Neural crest cell (in vitro differentiated cells): ENCODE measurements around the gene GRWD1. TPM values are rescaled to one million over a fixed set of nuclear protein-coding genes. Genes with fewer than 3 reads are reported as not detected.

Experiments used
- DNase-seq: peaks from one replicate; pipeline ENCODE4 v3.0.0; 2021; ENCODE audit warnings: low read depth, mixed read lengths, low spot score
- H3K27ac Mint-ChIP-seq: one replicate; pipeline ENCODE4 v1.8.0; 2021; ENCODE audit warnings: mild to moderate bottlenecking, mixed read lengths; ENCODE audit not compliant: unreplicated experiment
- H3K27me3 Mint-ChIP-seq: 2 replicates; pipeline ENCODE4 v1.8.0; 2021; ENCODE audit warnings: low read depth, mild to moderate bottlenecking, mixed read lengths
- H3K36me3 Mint-ChIP-seq: 2 replicates; pipeline ENCODE4 v1.8.0; 2021; ENCODE audit warnings: low read depth, mild to moderate bottlenecking, mixed read lengths
- H3K4me1 Mint-ChIP-seq: 2 replicates; pipeline ENCODE4 v1.8.0; 2021; ENCODE audit warnings: mixed read lengths
- H3K4me3 Mint-ChIP-seq: one replicate; pipeline ENCODE4 v1.8.0; 2021; ENCODE audit warnings: mild to moderate bottlenecking, mixed read lengths
- H3K9me3 Mint-ChIP-seq: 2 replicates; pipeline ENCODE4 v1.8.0; 2021; ENCODE audit warnings: mixed read lengths
- total RNA-seq: library from RNA; stranded (reverse); gene quantifications from 2 replicates; pipeline ENCODE4 v1.2.1, GENCODE V29; 2021
- TF ChIP-seq, protein P1 (sequence below): fragments of 200-600 bp; sonication (generic); conservative IDR thresholded peaks from 2 replicates; pipeline ENCODE4 v1.5.0; 2021; ENCODE audit warnings: antibody characterized with exemption, mild to moderate bottlenecking

The GRWD1 gene
- total RNA-seq, 1 donor from 2014 or later, result 56.1 TPM

GRCh38 chr19:48398375-48399235, 47.2 kb upstream of the GRWD1 start:
- TF ChIP-seq, protein P1, sequence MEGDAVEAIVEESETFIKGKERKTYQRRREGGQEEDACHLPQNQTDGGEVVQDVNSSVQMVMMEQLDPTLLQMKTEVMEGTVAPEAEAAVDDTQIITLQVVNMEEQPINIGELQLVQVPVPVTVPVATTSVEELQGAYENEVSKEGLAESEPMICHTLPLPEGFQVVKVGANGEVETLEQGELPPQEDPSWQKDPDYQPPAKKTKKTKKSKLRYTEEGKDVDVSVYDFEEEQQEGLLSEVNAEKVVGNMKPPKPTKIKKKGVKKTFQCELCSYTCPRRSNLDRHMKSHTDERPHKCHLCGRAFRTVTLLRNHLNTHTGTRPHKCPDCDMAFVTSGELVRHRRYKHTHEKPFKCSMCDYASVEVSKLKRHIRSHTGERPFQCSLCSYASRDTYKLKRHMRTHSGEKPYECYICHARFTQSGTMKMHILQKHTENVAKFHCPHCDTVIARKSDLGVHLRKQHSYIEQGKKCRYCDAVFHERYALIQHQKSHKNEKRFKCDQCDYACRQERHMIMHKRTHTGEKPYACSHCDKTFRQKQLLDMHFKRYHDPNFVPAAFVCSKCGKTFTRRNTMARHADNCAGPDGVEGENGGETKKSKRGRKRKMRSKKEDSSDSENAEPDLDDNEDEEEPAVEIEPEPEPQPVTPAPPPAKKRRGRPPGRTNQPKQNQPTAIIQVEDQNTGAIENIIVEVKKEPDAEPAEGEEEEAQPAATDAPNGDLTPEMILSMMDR, result no peak
- Mint-ChIP-seq H3K4me3 (peak overlapping the region; percentile 64), H3K4me1 (peaks cover 44% of the 10 kb centered on the region), H3K9me3 (no peaks in the 10 kb centered on the region), H3K36me3 (peaks cover 3% of the 10 kb centered on the region), H3K27me3 (peaks cover 61% of the 10 kb centered on the region), H3K27ac (no peak overlapping the region)
- DNase-seq, result peak; percentile 70

DNA sequence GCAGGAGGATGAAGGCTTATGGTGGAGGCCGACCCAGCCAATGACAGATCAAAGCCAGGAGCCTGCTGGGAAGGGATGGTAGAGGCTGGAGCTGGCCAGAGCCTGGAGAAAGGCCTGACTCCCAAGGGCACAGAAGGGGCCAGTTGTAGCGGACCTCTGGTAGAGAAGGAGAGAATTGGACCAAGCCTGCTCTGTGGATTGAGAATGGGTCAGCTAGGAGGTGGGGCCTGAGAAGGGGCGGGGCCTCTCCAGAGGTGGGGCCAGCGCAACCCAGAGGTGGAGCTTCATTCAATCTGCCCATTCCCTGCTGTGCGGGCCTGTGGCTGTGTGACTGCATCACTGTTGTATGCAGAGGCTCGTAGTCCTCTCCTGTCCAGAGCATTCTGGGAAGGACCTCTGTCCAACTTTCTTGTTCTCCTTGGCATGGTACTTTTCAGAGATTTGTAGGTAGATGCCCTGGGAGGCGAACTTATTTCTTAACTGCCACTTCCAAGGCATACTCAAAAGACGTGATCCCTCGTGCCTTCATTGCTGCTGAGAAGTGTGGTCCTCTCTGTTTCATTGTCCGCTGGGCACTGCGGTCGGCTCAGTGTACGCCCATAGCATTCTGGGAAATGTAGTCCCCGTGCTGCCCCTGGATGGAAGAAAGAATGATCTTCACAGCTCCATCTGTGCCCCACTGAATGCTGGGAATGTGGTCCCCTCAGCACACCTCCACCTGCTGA, 45.6 kb upstream of the GRWD1 start:
- peaks cover 3% of the 10 kb centered on the region for H3K36me3 Mint-ChIP-seq
- peaks cover 47% of the 10 kb centered on the region for H3K27me3 Mint-ChIP-seq
- DNase-seq, result peak; percentile 51
- peak overlapping the region; percentile 96 for H3K27ac Mint-ChIP-seq
- H3K4me1 Mint-ChIP-seq, result peaks cover 41% of the 10 kb centered on the region
- peak overlapping the region; percentile 68 for H3K4me3 Mint-ChIP-seq
- H3K9me3 Mint-ChIP-seq, result no peaks in the 10 kb centered on the region
- TF ChIP-seq, protein P1, result no peak

- peaks cover 42% of the 10 kb centered on the region for H3K27me3 Mint-ChIP-seq
- TF ChIP-seq, protein P1, result no peak
- DNase-seq, result no peak
- H3K9me3 Mint-ChIP-seq, result no peaks in the 10 kb centered on the region
- peaks cover 3% of the 10 kb centered on the region for H3K36me3 Mint-ChIP-seq
- no peak overlapping the region for H3K4me3 Mint-ChIP-seq
- peaks cover 41% of the 10 kb centered on the region for H3K4me1 Mint-ChIP-seq
- H3K27ac Mint-ChIP-seq, result no peak overlapping the region
These were observed 44.5 kb upstream of the GRWD1 start for GRCh38 chr19:48401287-48401686.

- no peak for DNase-seq
- peak overlapping the region; percentile 21 for H3K27ac Mint-ChIP-seq
- peak overlapping the region; percentile 17 for H3K4me3 Mint-ChIP-seq
- TF ChIP-seq, protein P1, result no peak
- peaks cover 37% of the 10 kb centered on the region for H3K4me1 Mint-ChIP-seq
- H3K36me3 Mint-ChIP-seq, result no peaks in the 10 kb centered on the region
- H3K27me3 Mint-ChIP-seq, result peaks cover 31% of the 10 kb centered on the region
- no peaks in the 10 kb centered on the region for H3K9me3 Mint-ChIP-seq
These were observed 42.2 kb upstream of the GRWD1 start for GRCh38 chr19:48403606-48404005.

GRCh38 chr19:48405010-48405659, 40.6 kb upstream of the GRWD1 start:
- no peaks in the 10 kb centered on the region for H3K36me3 Mint-ChIP-seq
- TF ChIP-seq, protein P1, result no peak
- no peak for DNase-seq
- no peak overlapping the region for H3K27ac Mint-ChIP-seq
- H3K4me3 Mint-ChIP-seq, result no peak overlapping the region
- peaks cover 26% of the 10 kb centered on the region for H3K4me1 Mint-ChIP-seq
- H3K27me3 Mint-ChIP-seq, result peaks cover 24% of the 10 kb centered on the region
- no peaks in the 10 kb centered on the region for H3K9me3 Mint-ChIP-seq
